NCI-H526 (cell line): Measurements from ENCODE around the gene DHH.
"Not testable (repeated sequence)": the region's sequence is repeated elsewhere in the genome, so short reads cannot be mapped to it uniquely, and the experiment has no call there.

Source experiments
- DNase-seq, 2 experiments: peaks; one replicate each; lab custom pipeline; 2025; lab: John Stamatoyannopoulos, UW

DHH gene

GRCh38 chr12:49070971-49071370 is 23.6 kb downstream of the DHH start:
- no peak for DNase-seq

GRCh38 chr12:49069507-49070346 is 24.9 kb downstream of the DHH start, which contains the start of gene RHEBL1:
TSS of gene RHEBL1 (minus strand) at chr12:49069979. CDS start at chr12:49069785, 194 bp downstream.
- DNase-seq, result peak; percentile 92 to 98

GRCh38 chr12:49068879-49069506 is 25.6 kb downstream of the DHH start:
- peak in 1 of 2 experiments; percentile 49 for DNase-seq

- DNase-seq, result no peak
Observed at GRCh38 chr12:49066120-49066519, 28.5 kb downstream of the DHH start.

- DNase-seq, result no peak
Observed at GRCh38 chr12:49064767-49065152, 29.8 kb downstream of the DHH start.

- DNase-seq, result not testable (repeated sequence)
Observed at GRCh38 chr12:49061916-49062315, 32.7 kb downstream of the DHH start.

GRCh38 chr12:49061157-49061650 is 33.4 kb downstream of the DHH start:
- no peak for DNase-seq

- DNase-seq, result peak; percentile 73 to 96
Observed at GRCh38 chr12:49060237-49061156, 34.1 kb downstream of the DHH start, which contains the start of gene KMT2D. TSS of gene KMT2D (minus strand) at chr12:49060794. CDS start at chr12:49055324, 5,470 bp downstream.

GRCh38 chr12:49059299-49060171 is 35.1 kb downstream of the DHH start:
- DNase-seq, result peak in 1 of 2 experiments; percentile 57

- DNase-seq, result no peak
Observed at GRCh38 chr12:49059045-49059298, 35.6 kb downstream of the DHH start.

- DNase-seq, result no peak
Observed at GRCh38 chr12:49058366-49059044, 36.1 kb downstream of the DHH start.

GRCh38 chr12:49057888-49058287 is 36.7 kb downstream of the DHH start:
- no peak for DNase-seq

- peak; percentile 25 to 44 for DNase-seq
Observed at GRCh38 chr12:49055978-49056754, 38.4 kb downstream of the DHH start.

GRCh38 chr12:49055092-49055491 is 39.5 kb downstream of the DHH start:
- no peak for DNase-seq

- no peak for DNase-seq
Observed at GRCh38 chr12:49054524-49054923, 40.1 kb downstream of the DHH start.

- no peak for DNase-seq
Observed at GRCh38 chr12:49054096-49054495, 40.5 kb downstream of the DHH start.

- DNase-seq, result no peak
Observed at GRCh38 chr12:49052451-49053208, 42.0 kb downstream of the DHH start.

GRCh38 chr12:49051777-49052438 is 42.7 kb downstream of the DHH start:
- no peak for DNase-seq

- no peak for DNase-seq
Observed at GRCh38 chr12:49051373-49051764, 43.2 kb downstream of the DHH start.
